Measurements from ENCODE around the gene PPP1R36.
"Not testable (repeated sequence)": the region's sequence is repeated elsewhere in the genome, so short reads cannot be mapped to it uniquely, and the experiment has no call there.

Gene PPP1R36

DNA sequence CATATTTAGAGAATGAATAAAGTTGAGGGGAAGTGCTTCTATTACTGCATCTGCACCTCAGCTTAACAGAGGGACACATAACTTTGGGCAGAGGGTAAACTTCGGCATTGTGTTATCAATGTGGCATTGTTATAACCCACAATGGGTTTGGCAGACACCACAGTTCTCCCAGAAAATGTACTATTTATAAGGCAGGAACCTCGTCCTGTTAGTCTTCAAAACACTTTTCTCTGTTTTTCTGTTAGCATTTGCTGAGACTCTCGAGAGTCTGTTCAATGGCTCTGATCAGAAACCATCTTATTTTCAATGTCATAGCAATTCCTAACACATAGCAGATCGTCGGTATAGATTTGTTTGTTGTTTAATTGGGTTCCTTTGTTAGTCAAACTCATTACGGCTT lies 13.9 kb downstream of the PPP1R36 start:
- Histone ChIP-seq H2AFZ (ENCODE audit: low read length) (no peak overlapping the region), H3K4me3 (ENCODE audit: low read length) (no peak overlapping the region), H3K4me2 (ENCODE audit: low read depth, low read length) (no peak overlapping the region), H3F3A (ENCODE audit: insufficient read depth, low read length) (no peaks in the 10 kb centered on the region), H3K27me3 (replicated peaks; ENCODE audit: insufficient read depth, low read length) (no peaks in the 10 kb centered on the region), H3K9ac (ENCODE audit: low read length) (no peak overlapping the region), H3K79me2 (ENCODE audit: low read length) (no peaks in the 10 kb centered on the region), H3K9me3 (replicated peaks; ENCODE audit: insufficient read depth, low read length) (no peaks in the 10 kb centered on the region), H3K36me3 (replicated peaks; ENCODE audit: insufficient read depth, low read length) (no peaks in the 10 kb centered on the region), H3K4me1 (ENCODE audit: low read length) (no peaks in the 10 kb centered on the region), H3K9me2 (replicated peaks; ENCODE audit: insufficient read depth, low read length) (no peaks in the 10 kb centered on the region), H3K27ac (ENCODE audit: low read length) (no peak overlapping the region), H4K20me1 (ENCODE audit: insufficient read depth, low read length) (no peaks in the 10 kb centered on the region)
- TF ChIP-seq, protein P1, sequence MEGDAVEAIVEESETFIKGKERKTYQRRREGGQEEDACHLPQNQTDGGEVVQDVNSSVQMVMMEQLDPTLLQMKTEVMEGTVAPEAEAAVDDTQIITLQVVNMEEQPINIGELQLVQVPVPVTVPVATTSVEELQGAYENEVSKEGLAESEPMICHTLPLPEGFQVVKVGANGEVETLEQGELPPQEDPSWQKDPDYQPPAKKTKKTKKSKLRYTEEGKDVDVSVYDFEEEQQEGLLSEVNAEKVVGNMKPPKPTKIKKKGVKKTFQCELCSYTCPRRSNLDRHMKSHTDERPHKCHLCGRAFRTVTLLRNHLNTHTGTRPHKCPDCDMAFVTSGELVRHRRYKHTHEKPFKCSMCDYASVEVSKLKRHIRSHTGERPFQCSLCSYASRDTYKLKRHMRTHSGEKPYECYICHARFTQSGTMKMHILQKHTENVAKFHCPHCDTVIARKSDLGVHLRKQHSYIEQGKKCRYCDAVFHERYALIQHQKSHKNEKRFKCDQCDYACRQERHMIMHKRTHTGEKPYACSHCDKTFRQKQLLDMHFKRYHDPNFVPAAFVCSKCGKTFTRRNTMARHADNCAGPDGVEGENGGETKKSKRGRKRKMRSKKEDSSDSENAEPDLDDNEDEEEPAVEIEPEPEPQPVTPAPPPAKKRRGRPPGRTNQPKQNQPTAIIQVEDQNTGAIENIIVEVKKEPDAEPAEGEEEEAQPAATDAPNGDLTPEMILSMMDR (IDR thresholded peaks at IDR 0.05; ENCODE audit: low read length) = no peak
- TF ChIP-seq EZH2phosphoT487 (IDR thresholded peaks at IDR 0.05; ENCODE audit: low read length) (no peak), EZH2 (optimal IDR thresholded peaks at IDR 0.05; ENCODE audit: low read depth, low read length) (no peak)
- no peak for DNase-seq

DNA sequence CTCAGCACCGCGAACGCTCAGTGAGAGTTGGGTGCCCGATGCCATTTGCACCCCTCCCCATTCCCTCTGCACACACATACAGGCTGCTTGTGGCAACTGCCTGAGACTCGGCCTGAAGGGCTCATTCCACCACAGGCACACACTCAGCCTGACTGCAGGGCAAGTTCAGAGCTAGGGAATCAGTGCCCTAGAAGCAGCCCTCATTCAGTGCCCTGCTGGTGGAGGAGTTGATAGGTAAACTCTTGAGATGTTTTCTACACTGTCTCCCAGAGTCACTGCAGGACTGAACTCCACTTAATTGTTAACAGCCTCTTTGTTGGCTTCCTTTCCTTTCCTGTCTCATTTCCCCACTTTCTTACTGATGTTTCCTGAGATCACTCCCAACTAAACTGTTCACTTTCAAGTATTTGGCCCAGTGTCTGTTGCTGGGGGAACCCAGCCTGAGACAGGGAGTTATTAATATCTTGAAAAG lies 16.9 kb downstream of the PPP1R36 start:
- Histone ChIP-seq H3K27me3 (replicated peaks; ENCODE audit: insufficient read depth, low read length) (no peaks in the 10 kb centered on the region), H4K20me1 (ENCODE audit: insufficient read depth, low read length) (no peaks in the 10 kb centered on the region), H2AFZ (ENCODE audit: low read length) (no peak overlapping the region), H3K36me3 (replicated peaks; ENCODE audit: insufficient read depth, low read length) (no peaks in the 10 kb centered on the region), H3K4me3 (ENCODE audit: low read length) (no peak overlapping the region), H3K9me3 (replicated peaks; ENCODE audit: insufficient read depth, low read length) (no peaks in the 10 kb centered on the region), H3K4me1 (ENCODE audit: low read length) (no peaks in the 10 kb centered on the region), H3F3A (ENCODE audit: insufficient read depth, low read length) (no peaks in the 10 kb centered on the region), H3K9ac (ENCODE audit: low read length) (no peak overlapping the region), H3K27ac (ENCODE audit: low read length) (no peak overlapping the region), H3K79me2 (ENCODE audit: low read length) (no peaks in the 10 kb centered on the region), H3K4me2 (ENCODE audit: low read depth, low read length) (no peak overlapping the region), H3K9me2 (replicated peaks; ENCODE audit: insufficient read depth, low read length) (no peaks in the 10 kb centered on the region)
- TF ChIP-seq, protein P1 (IDR thresholded peaks at IDR 0.05; ENCODE audit: low read length) = no peak
- no peak for TF ChIP-seq EZH2phosphoT487 (IDR thresholded peaks at IDR 0.05; ENCODE audit: low read length)
- TF ChIP-seq EZH2 (optimal IDR thresholded peaks at IDR 0.05; ENCODE audit: low read depth, low read length) = no peak
- no peak for DNase-seq

DNA sequence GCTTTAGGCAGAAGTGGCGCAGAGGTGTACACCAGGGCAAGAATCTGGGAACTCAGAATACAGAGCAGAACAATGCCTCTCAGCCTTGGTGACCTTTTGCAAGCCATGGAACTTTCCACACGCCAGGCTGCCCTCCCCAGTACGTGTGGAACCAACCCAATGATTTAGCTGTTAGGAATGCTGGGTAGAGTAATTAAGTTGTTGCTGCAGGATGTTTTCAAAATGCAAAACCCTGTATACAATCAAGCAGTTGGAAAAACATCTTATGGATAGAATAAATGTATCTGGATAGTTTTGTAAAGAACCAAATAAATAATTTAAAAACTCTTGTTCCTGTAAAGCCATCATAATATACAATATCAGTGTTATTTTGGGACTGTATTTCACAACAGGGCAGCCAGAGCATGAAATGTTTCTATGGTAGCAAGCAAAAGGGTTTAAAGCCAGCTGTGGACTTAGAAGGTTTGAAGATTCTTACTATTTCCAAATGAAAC lies 19.4 kb downstream of the PPP1R36 start:
- no peak overlapping the region for H3K27ac ChIP-seq (ENCODE audit: low read length)
- H3F3A ChIP-seq (ENCODE audit: insufficient read depth, low read length) = no peaks in the 10 kb centered on the region
- no peak for DNase-seq
- H2AFZ ChIP-seq (ENCODE audit: low read length) = no peak overlapping the region
- no peaks in the 10 kb centered on the region for H3K27me3 ChIP-seq (replicated peaks; ENCODE audit: insufficient read depth, low read length)
- H3K9me3 ChIP-seq (replicated peaks; ENCODE audit: insufficient read depth, low read length) = no peaks in the 10 kb centered on the region
- TF ChIP-seq EZH2phosphoT487 (IDR thresholded peaks at IDR 0.05; ENCODE audit: low read length) = no peak
- TF ChIP-seq, protein P1 (IDR thresholded peaks at IDR 0.05; ENCODE audit: low read length) = no peak
- no peak for TF ChIP-seq EZH2 (optimal IDR thresholded peaks at IDR 0.05; ENCODE audit: low read depth, low read length)
- no peak overlapping the region for H3K9ac ChIP-seq (ENCODE audit: low read length)
- no peaks in the 10 kb centered on the region for H3K36me3 ChIP-seq (replicated peaks; ENCODE audit: insufficient read depth, low read length)
- H3K4me3 ChIP-seq (ENCODE audit: low read length) = no peak overlapping the region
- H3K4me1 ChIP-seq (ENCODE audit: low read length) = no peaks in the 10 kb centered on the region
- H3K9me2 ChIP-seq (replicated peaks; ENCODE audit: insufficient read depth, low read length) = no peaks in the 10 kb centered on the region
- no peaks in the 10 kb centered on the region for H3K79me2 ChIP-seq (ENCODE audit: low read length)
- H4K20me1 ChIP-seq (ENCODE audit: insufficient read depth, low read length) = no peaks in the 10 kb centered on the region
- H3K4me2 ChIP-seq (ENCODE audit: low read depth, low read length) = no peak overlapping the region

DNA sequence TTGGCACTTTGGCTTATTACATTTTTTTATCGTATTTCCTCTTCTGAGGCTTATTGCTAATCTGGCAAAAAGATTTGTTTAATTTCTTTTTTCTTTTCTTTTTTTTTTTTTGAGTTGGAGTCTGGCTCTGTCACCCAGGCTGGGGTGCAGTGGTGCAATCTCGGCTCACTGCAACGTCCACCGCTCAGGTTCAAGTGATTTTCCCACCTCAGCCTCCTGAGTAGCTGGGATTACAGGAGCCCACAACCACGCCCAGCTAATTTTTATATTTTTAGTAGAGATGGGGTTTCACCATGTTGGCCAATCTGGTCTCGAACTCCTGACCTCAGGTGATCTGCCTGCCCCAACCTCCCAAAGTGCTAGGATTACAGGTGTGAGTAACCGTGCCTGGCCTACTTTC lies 19.9 kb downstream of the PPP1R36 start:
- H3K79me2 ChIP-seq (ENCODE audit: low read length); H2AFZ ChIP-seq (ENCODE audit: low read length); H3K9me2 ChIP-seq (replicated peaks; ENCODE audit: insufficient read depth, low read length); H4K20me1 ChIP-seq (ENCODE audit: insufficient read depth, low read length); H3K27ac ChIP-seq (ENCODE audit: low read length); H3K4me1 ChIP-seq (ENCODE audit: low read length); H3K9ac ChIP-seq (ENCODE audit: low read length); H3K27me3 ChIP-seq (replicated peaks; ENCODE audit: insufficient read depth, low read length); H3K4me3 ChIP-seq (ENCODE audit: low read length); DNase-seq; H3F3A ChIP-seq (ENCODE audit: insufficient read depth, low read length); H3K4me2 ChIP-seq (ENCODE audit: low read depth, low read length); H3K36me3 ChIP-seq (replicated peaks; ENCODE audit: insufficient read depth, low read length); H3K9me3 ChIP-seq (replicated peaks; ENCODE audit: insufficient read depth, low read length): not testable (repeated sequence)
